ENCODE data around the gene ABCA4. TPM values are rescaled to one million over a fixed set of nuclear protein-coding genes. Genes with fewer than 3 reads are reported as not detected.
A peak's percentile ranks its signal among the peaks of the same experiment; 100 is the strongest.
"Not testable (repeated sequence)": the region's sequence is repeated elsewhere in the genome, so short reads cannot be mapped to it uniquely, and the experiment has no call there.

The ABCA4 gene
- total RNA-seq (2022) (0.20 TPM in 1 of 2 replicates, not detected in the other), Bru-seq, nascent RNA (percentile 5 among the genes with signal in this experiment), BruChase-seq, experiment 1, labeled RNA remaining after a 6-hour chase (percentile 11 among the genes with signal in this experiment), BruChase-seq, experiment 2, labeled RNA remaining after a 2-hour chase (percentile 7 among the genes with signal in this experiment)
- long read RNA-seq: 0 reads

DNA sequence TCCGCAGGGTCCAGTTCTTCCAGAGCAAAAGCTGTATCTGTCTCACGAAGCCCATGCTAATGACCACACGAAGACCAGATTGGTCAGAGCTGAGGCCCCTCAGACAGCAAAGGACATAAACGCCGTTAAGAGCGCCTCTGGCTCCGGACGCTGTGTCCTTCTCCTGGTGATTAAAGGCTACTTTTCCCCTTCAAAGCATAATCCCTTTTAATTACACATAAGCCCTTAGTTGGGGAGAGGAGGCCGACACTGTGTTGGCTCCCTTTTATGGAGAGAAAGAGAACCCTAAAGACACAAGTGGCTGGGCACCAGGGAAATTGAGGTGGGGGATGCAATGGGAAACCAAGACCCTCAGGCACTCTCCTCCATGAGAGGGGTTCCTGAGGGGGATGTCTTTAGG, at the start of gene ABCA4:
Gene ABCA4, minus strand, starts transcription at position 158 of the 400 bp plus-strand sequence. Its CDS starts 103 bp downstream, at position 55.
- Mint-ChIP-seq H3K4me1 (ENCODE audit: insufficient read depth, unreplicated experiment) (no peaks in the 10 kb centered on the region), H3K36me3 (ENCODE audit: insufficient read depth, unreplicated experiment) (no peaks in the 10 kb centered on the region), H3K27me3 (ENCODE audit: insufficient read depth, unreplicated experiment) (no peaks in the 10 kb centered on the region), H3K27ac (ENCODE audit: low read depth, unreplicated experiment) (no peak within 1 kb of the TSS), H3K4me3 (ENCODE audit: unreplicated experiment) (no peak within 1 kb of the TSS), H3K9me3 (ENCODE audit: unreplicated experiment) (no peaks in the 10 kb centered on the region)
- BruUV-seq (replicated peaks): no TSS peak
- DNase-seq (ENCODE audit: unreplicated experiment): no peak
- TF ChIP-seq, protein P1, sequence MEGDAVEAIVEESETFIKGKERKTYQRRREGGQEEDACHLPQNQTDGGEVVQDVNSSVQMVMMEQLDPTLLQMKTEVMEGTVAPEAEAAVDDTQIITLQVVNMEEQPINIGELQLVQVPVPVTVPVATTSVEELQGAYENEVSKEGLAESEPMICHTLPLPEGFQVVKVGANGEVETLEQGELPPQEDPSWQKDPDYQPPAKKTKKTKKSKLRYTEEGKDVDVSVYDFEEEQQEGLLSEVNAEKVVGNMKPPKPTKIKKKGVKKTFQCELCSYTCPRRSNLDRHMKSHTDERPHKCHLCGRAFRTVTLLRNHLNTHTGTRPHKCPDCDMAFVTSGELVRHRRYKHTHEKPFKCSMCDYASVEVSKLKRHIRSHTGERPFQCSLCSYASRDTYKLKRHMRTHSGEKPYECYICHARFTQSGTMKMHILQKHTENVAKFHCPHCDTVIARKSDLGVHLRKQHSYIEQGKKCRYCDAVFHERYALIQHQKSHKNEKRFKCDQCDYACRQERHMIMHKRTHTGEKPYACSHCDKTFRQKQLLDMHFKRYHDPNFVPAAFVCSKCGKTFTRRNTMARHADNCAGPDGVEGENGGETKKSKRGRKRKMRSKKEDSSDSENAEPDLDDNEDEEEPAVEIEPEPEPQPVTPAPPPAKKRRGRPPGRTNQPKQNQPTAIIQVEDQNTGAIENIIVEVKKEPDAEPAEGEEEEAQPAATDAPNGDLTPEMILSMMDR (IDR thresholded peaks at IDR 0.05; ENCODE audit: unreplicated experiment): no peak
- intact Hi-C loops (cut with micrococcal nuclease): no loop called here
- ChIA-PET CTCF (interaction anchor here (0.7 kb wide), 1 partner anchor 78 kb away, joined by 3 read pairs; no protein-coding TSS in a partner anchor), POLR2A (no interaction called here)

DNA sequence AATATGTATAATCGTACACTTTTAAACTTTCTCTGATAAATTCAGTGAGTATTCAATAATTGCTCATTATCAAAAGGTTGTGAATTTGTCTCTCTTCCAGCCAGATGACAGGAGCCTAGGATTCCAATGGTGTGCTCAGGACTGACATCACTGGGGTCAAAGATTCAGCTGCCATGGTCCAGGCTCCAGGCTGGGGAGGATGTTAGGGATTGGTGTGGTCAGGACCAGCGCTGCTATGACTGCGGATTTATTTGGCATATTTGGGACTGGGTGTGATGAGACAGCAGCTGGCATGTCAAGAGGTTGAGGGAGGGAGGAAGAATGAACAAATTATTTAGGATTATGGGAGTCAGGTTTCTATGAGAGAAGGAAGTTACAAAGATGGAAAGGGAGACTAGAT, 48.2 kb upstream of the ABCA4 start:
- no peaks in the 10 kb centered on the region for H3K9me3 Mint-ChIP-seq (ENCODE audit: unreplicated experiment)
- H3K4me3 Mint-ChIP-seq (ENCODE audit: unreplicated experiment): no peak overlapping the region
- H3K36me3 Mint-ChIP-seq (ENCODE audit: insufficient read depth, unreplicated experiment): peaks cover 37% of the 10 kb centered on the region
- TF ChIP-seq, protein P1 (IDR thresholded peaks at IDR 0.05; ENCODE audit: unreplicated experiment): no peak
- H3K4me1 Mint-ChIP-seq (ENCODE audit: insufficient read depth, unreplicated experiment): no peaks in the 10 kb centered on the region
- ChIA-PET POLR2A (no interaction called here), CTCF (no interaction called here)
- no TSS peak for BruUV-seq (replicated peaks)
- no peak for DNase-seq (ENCODE audit: unreplicated experiment)
- H3K27me3 Mint-ChIP-seq (ENCODE audit: insufficient read depth, unreplicated experiment): no peaks in the 10 kb centered on the region
- H3K27ac Mint-ChIP-seq (ENCODE audit: low read depth, unreplicated experiment): no peak overlapping the region
- intact Hi-C loops (cut with micrococcal nuclease): no loop called here

DNA sequence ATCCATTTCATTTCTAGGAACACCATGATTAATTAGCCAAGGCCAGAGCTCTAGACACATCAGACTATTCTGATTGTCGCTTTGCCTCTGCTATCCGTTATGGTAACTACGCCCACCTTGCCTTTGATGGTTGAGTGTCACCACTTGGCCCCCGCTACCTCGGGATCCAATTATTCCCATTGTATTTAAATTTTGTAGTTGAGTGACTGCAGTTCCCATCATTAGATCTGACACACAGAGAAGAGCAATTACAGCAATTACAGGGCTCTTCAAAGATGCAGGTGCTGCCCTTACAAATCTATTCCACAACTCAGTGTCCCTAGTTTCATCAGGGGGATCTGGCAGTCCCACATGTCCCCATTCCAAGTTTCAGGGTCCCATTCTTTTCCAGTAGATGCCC, 44.9 kb upstream of the ABCA4 start:
- ChIA-PET POLR2A (no interaction called here), CTCF (no interaction called here)
- Mint-ChIP-seq H3K36me3 (ENCODE audit: insufficient read depth, unreplicated experiment) (peaks cover 14% of the 10 kb centered on the region), H3K4me1 (ENCODE audit: insufficient read depth, unreplicated experiment) (peaks cover 2% of the 10 kb centered on the region), H3K4me3 (ENCODE audit: unreplicated experiment) (no peak overlapping the region), H3K27ac (ENCODE audit: low read depth, unreplicated experiment) (no peak overlapping the region), H3K27me3 (ENCODE audit: insufficient read depth, unreplicated experiment) (no peaks in the 10 kb centered on the region), H3K9me3 (ENCODE audit: unreplicated experiment) (no peaks in the 10 kb centered on the region)
- DNase-seq (ENCODE audit: unreplicated experiment): no peak
- intact Hi-C loops (cut with micrococcal nuclease): no loop called here
- BruUV-seq (replicated peaks): no TSS peak
- TF ChIP-seq, protein P1 (IDR thresholded peaks at IDR 0.05; ENCODE audit: unreplicated experiment): no peak

DNA sequence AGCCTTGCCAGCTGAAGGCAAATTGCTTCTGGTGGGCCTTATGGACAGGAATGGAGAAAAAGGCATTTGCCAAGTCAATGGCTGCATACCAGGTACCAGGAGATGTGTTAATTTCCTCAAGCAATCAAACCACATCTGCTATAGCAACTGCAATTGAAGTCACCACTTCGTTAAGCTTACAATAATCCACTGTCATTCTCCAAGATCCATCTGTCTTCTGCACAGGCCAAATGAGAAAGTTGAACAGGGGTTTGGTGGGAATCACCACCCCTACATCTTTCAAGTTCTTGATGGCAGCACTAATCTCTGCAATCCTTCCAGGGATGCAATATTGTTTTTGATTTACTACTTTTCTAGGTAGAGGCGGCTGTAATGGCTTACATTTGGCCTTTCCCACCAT, 43.9 kb upstream of the ABCA4 start:
- H3K4me3 Mint-ChIP-seq (ENCODE audit: unreplicated experiment); H3K4me1 Mint-ChIP-seq (ENCODE audit: insufficient read depth, unreplicated experiment); intact Hi-C loops (cut with micrococcal nuclease); DNase-seq (ENCODE audit: unreplicated experiment); H3K9me3 Mint-ChIP-seq (ENCODE audit: unreplicated experiment); H3K27me3 Mint-ChIP-seq (ENCODE audit: insufficient read depth, unreplicated experiment); BruUV-seq (replicated peaks); H3K36me3 Mint-ChIP-seq (ENCODE audit: insufficient read depth, unreplicated experiment); POLR2A ChIA-PET; CTCF ChIA-PET; H3K27ac Mint-ChIP-seq (ENCODE audit: low read depth, unreplicated experiment): not testable (repeated sequence)

DNA sequence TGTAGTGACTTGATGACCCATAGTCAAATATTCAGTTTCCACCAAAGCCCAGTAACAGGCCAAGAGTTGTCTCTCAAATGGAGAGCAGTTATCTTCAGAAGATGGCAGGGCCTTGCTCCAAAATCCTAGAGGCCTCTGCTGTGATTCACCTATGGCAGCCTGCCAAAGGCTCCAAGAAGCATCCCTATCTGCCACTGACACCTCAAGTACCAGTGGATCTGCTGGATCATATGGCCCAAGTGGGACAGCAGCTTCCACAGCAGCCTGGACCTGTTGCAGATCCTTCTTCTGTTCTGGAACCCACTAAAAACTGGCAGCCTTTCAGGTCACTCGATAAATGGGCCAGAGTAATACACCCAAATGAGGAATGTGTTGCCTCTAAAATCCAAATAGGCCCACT, 43.2 kb upstream of the ABCA4 start:
- intact Hi-C loops (cut with micrococcal nuclease); H3K9me3 Mint-ChIP-seq (ENCODE audit: unreplicated experiment); H3K4me3 Mint-ChIP-seq (ENCODE audit: unreplicated experiment); CTCF ChIA-PET; POLR2A ChIA-PET; H3K27me3 Mint-ChIP-seq (ENCODE audit: insufficient read depth, unreplicated experiment); H3K27ac Mint-ChIP-seq (ENCODE audit: low read depth, unreplicated experiment); H3K4me1 Mint-ChIP-seq (ENCODE audit: insufficient read depth, unreplicated experiment); H3K36me3 Mint-ChIP-seq (ENCODE audit: insufficient read depth, unreplicated experiment); BruUV-seq (replicated peaks): not testable (repeated sequence)
- DNase-seq (ENCODE audit: unreplicated experiment): peak; percentile 17

DNA sequence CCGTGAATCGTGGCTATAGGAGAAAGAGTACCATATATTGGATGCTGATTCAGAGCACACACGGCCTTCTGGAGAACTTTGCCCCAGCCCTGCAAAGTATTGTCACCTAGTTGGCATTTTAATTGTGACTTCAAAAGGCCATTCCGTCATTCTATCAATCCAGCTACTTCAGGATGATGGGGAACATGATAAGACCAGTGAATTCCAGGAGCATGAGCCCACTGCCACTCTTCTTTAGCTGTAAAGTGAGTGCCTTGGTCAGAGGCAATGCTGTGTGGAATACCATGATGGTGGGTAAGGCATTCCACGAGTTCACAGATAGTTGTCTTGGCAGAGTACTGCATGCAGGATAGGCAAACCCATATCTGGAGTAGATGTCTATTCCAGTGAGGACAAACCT, 42.3 kb upstream of the ABCA4 start:
- BruUV-seq (replicated peaks); H3K9me3 Mint-ChIP-seq (ENCODE audit: unreplicated experiment); H3K4me1 Mint-ChIP-seq (ENCODE audit: insufficient read depth, unreplicated experiment); CTCF ChIA-PET; H3K4me3 Mint-ChIP-seq (ENCODE audit: unreplicated experiment); POLR2A ChIA-PET; DNase-seq (ENCODE audit: unreplicated experiment); intact Hi-C loops (cut with micrococcal nuclease); H3K27me3 Mint-ChIP-seq (ENCODE audit: insufficient read depth, unreplicated experiment); H3K36me3 Mint-ChIP-seq (ENCODE audit: insufficient read depth, unreplicated experiment); H3K27ac Mint-ChIP-seq (ENCODE audit: low read depth, unreplicated experiment): not testable (repeated sequence)
